MCF 10A (cell line): ENCODE results near the gene TMEM151B. TPM values are rescaled to one million over a fixed set of nuclear protein-coding genes. Genes with fewer than 3 reads are reported as not detected.

Source experiments
- BruUV-seq: library from RNA; stranded (reverse); fragments of 400-500 nt; replicated peaks from 2 replicates; lab custom pipeline; 2021; lab: Mats Ljungman, UMichigan
- CTCF ChIA-PET: fragments of 300-600 bp; sonication (Branson Sonifier 250); formaldehyde crosslinking; extraction: SDS; loops from one replicate; lab custom pipeline; 2021; ENCODE audit warnings: antibody characterized with exemption, inconsistent platforms; lab: Yijun Ruan, JAX
- POLR2A ChIA-PET: fragments of 300-600, 350-650 bp; sonication (Branson Sonifier 250); formaldehyde crosslinking; extraction: SDS; loops from one replicate; lab custom pipeline; 2020; ENCODE audit warnings: antibody characterized with exemption, inconsistent platforms; lab: Yijun Ruan, JAX
- DNase-seq: peaks from one replicate; pipeline ENCODE4 v3.0.0-alpha.2; 2018; ENCODE audit not compliant: unreplicated experiment
- H3K27ac Mint-ChIP-seq: one replicate; pipeline ENCODE4 v1.8.0; 2022; ENCODE audit warnings: mild to moderate bottlenecking, low read depth, mixed read lengths; ENCODE audit not compliant: unreplicated experiment
- H3K27me3 Mint-ChIP-seq: one replicate; pipeline ENCODE4 v1.8.0; 2022; ENCODE audit warnings: mixed read lengths; ENCODE audit not compliant: insufficient read depth, unreplicated experiment
- H3K36me3 Mint-ChIP-seq: one replicate; pipeline ENCODE4 v1.8.0; 2022; ENCODE audit warnings: mild to moderate bottlenecking, moderate library complexity, mixed read lengths; ENCODE audit not compliant: insufficient read depth, unreplicated experiment
- H3K4me1 Mint-ChIP-seq: one replicate; pipeline ENCODE4 v1.8.0; 2022; ENCODE audit warnings: mixed read lengths; ENCODE audit not compliant: insufficient read depth, unreplicated experiment
- H3K4me3 Mint-ChIP-seq: one replicate; pipeline ENCODE4 v1.8.0; 2022; ENCODE audit warnings: mild to moderate bottlenecking, moderate library complexity, mixed read lengths; ENCODE audit not compliant: unreplicated experiment
- H3K9me3 Mint-ChIP-seq: one replicate; pipeline ENCODE4 v1.8.0; 2022; ENCODE audit warnings: mixed read lengths; ENCODE audit not compliant: unreplicated experiment
- CTCF ChIP-seq: fragments of 200-600 bp; IDR thresholded peaks from one replicate; pipeline ENCODE4 v1.8.0; 2022; ENCODE audit warnings: antibody characterized with exemption, mild to moderate bottlenecking; ENCODE audit not compliant: unreplicated experiment
- intact Hi-C: fragments of 100-400 bp; cut with micrococcal nuclease; formaldehyde crosslinking; loops from 2 replicates; pipeline ENCODE4 v1.14.1; 2022
- total RNA-seq: library from RNA; stranded (reverse); gene quantifications from 2 replicates; pipeline ENCODE4 v1.2.3, GENCODE V29; 2022

TMEM151B gene
- total RNA-seq, 1 experiment from 2014 or later: not detected

GRCh38 chr6:44221961-44222335, 48.3 kb upstream of the TMEM151B start:
- peaks cover 43% of the 10 kb centered on the region for H3K4me1 Mint-ChIP-seq
- ChIA-PET POLR2A (interaction anchor here (1.0 to 5.4 kb wide), 7 partner anchors 10 to 35 kb away, joined by 3 to 62 read pairs (median 6); partner anchors contain the start of genes HSP90AB1 and SLC35B2), CTCF (interaction anchor here (0.6 to 6.0 kb wide), 13 partner anchors 9 to 1260 kb away, joined by 3 to 52 read pairs (median 4); partner anchors contain the start of gene SLC35B2)
- H3K36me3 Mint-ChIP-seq: no peaks in the 10 kb centered on the region
- H3K27ac Mint-ChIP-seq: peak overlapping the region; percentile 89
- no peak for TF ChIP-seq CTCF
- H3K9me3 Mint-ChIP-seq: no peaks in the 10 kb centered on the region
- no TSS peak for BruUV-seq
- no peak for DNase-seq
- intact Hi-C loops: loop anchor here (1.0 to 2.0 kb wide), 3 partner anchors 15 to 49 kb away; partner anchors contain the start of gene SLC35B2
- peak overlapping the region; percentile 47 for H3K4me3 Mint-ChIP-seq
- no peaks in the 10 kb centered on the region for H3K27me3 Mint-ChIP-seq

GRCh38 chr6:44222486-44223318, 47.5 kb upstream of the TMEM151B start:
- Mint-ChIP-seq H3K9me3 (no peaks in the 10 kb centered on the region), H3K27me3 (no peaks in the 10 kb centered on the region), H3K4me3 (peak overlapping the region; percentile 68), H3K36me3 (no peaks in the 10 kb centered on the region), H3K4me1 (peaks cover 49% of the 10 kb centered on the region), H3K27ac (peak overlapping the region; percentile 19)
- ChIA-PET POLR2A (interaction anchor here (0.6 to 5.4 kb wide), 6 partner anchors 11 to 25 kb away, joined by 3 to 62 read pairs (median 7); partner anchors contain the start of gene HSP90AB1), CTCF (interaction anchor here (0.6 to 6.0 kb wide), 8 partner anchors 10 to 127 kb away, joined by 3 to 52 read pairs (median 4); partner anchors contain the start of gene SLC35B2)
- no peak for TF ChIP-seq CTCF
- DNase-seq: no peak
- intact Hi-C loops: no loop called here
- no TSS peak for BruUV-seq

- Mint-ChIP-seq H3K36me3 (no peaks in the 10 kb centered on the region), H3K4me3 (peak within 1 kb of the TSS; percentile 68), H3K27me3 (no peaks in the 10 kb centered on the region), H3K27ac (peak within 1 kb of the TSS; percentile 19), H3K4me1 (peaks cover 51% of the 10 kb centered on the region), H3K9me3 (no peaks in the 10 kb centered on the region)
- peak; percentile 46 for DNase-seq
- POLR2A ChIA-PET: interaction anchor here (0.5 to 5.4 kb wide), 10 partner anchors 10 to 127 kb away, joined by 3 to 62 read pairs (median 4); partner anchors contain the start of gene HSP90AB1
- CTCF ChIA-PET: interaction anchor here (1.1 to 6.0 kb wide), 6 partner anchors 12 to 51 kb away, joined by 3 to 52 read pairs (median 11); no protein-coding TSS in a partner anchor
- intact Hi-C loops: no loop called here
- BruUV-seq: no TSS peak
- no peak for TF ChIP-seq CTCF
Observed at GRCh38 chr6:44223319-44224028, 46.8 kb upstream of the TMEM151B start, which contains the start of gene SLC29A1. SLC29A1 (plus strand) TSS chr6:44223595; CDS start chr6:44227314, 3,719 bp downstream.
